ENCODE data around the gene CRYZL1.
A peak's percentile ranks its signal among the peaks of the same experiment; 100 is the strongest.

The CRYZL1 gene

DNA sequence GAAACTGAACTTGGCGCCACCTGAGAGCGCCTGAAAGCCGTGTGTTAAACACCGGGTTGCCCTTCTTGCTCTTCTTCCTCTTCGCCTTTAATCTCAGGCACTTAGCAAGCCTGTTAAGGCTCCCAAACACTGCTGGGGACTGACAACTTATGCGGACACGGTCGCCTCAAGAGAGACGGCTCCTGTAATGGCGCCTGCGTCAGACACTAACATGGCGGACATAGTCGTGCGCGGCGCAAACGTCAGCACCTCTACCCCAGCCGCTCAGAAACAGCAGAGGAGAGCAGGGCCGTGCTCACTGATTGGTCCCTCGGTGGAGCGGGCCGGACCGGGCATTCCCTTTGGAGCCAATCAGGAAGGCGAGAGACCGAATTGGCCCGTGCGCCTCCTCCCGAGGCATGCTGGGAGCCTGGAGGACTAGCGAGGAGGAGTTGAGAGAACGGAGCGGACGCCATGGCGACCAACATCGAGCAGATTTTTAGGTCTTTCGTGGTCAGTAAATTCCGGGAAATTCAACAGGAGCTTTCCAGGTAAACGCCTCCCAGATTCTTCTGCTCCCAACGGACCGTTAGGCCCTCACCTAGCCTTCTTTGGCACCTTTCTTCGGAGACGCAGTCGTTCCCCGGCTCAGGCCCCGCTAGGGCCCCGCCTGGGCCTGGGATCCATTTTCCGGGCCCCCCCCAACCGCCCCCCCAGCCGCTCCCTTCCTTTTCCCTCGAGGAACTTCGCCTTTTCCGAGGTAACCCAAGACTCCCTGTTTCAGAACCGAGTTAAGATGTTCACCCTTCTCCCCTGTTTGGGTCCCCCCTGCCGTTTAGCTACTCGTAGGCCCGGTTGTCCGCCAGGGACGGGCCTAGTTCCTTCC lies 98.7 kb downstream of the CRYZL1 start, which contains the start of gene SON:
TSS of gene SON (plus strand) at position 399 of the 865 bp plus-strand sequence. CDS start at position 454, 55 bp downstream.
- DNase-seq (ENCODE audit: low read depth in 1 of 2, low spot score in 1 of 2), result peak; percentile 86 to 98

DNA sequence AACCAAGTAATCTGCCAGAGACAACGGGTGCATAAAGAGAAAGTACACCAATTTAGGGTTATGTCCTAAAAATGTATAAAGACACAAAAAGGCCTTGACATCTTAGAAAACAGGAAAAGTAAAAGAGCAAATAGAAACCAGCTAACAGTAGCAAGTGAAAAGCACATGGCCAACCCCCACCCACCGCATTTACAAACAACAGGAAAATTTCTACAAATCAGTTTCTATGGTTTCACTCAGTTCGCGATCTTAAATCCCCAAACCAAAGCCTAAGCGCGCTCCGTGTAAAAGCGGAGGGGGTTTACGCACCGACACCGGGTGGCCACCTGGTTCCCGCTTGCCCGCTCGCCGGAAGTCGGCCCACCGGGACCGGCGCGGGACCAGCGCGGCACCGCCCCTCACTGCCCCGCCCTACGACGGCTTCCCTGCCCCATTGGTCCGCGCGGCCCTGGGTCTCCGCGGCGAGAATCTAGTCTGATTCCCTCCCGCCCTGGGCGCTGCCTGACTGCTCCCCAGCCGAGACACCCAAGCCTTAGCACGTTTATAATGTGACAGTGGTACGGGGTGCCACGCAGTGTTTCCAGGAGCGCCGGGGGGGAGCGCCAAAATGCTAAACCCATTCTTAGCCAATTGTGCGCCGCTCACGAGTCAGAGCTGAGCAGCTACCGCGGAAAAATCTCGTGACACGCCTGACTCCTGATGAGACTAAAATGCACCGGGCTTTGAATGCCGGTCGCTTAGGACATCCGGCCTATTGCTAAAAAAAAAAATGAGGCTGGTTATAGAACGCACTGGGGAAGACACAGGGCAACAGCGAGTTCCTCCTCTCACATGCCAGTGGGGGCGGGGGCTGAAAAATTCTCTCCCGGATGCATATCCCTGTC lies 99.5 kb downstream of the CRYZL1 start, which contains the start of gene GART:
TSS of gene GART (minus strand) at position 362 of the 884 bp plus-strand sequence. CDS start 2,802 bp downstream, outside the sequence.
- DNase-seq (ENCODE audit: low read depth in 1 of 2, low spot score in 1 of 2), result peak; percentile 72 to 75

DNA sequence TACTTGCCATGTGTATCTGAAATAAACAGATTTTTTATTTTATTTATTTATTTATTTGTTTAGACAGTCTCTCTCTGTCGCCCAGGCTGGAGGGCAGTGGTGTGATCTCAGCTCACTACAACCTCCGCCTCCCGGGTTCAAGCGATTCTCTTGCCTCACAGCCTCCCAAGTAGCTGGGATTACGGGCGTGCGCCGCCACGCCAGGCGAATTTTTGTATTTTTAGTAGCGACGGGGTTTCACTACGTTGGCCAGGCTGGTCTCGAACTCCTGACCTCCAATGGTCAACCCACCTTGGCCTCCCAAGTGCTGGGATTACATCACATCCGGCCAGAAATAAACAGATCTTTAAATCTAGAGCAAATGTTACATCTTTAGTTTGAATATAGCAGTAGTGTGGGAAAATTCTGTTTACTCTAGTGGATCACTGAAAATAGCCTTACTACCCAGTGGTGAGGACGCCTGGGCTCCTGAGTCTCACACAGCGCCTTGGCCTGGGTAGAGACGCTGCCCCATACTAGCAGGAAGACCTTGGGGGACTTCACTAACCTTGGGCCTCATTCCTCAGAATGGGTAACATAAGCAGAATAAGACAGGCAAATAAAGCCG lies 100.3 kb downstream of the CRYZL1 start:
- no peak for DNase-seq (ENCODE audit: low read depth in 1 of 2, low spot score in 1 of 2)

DNA sequence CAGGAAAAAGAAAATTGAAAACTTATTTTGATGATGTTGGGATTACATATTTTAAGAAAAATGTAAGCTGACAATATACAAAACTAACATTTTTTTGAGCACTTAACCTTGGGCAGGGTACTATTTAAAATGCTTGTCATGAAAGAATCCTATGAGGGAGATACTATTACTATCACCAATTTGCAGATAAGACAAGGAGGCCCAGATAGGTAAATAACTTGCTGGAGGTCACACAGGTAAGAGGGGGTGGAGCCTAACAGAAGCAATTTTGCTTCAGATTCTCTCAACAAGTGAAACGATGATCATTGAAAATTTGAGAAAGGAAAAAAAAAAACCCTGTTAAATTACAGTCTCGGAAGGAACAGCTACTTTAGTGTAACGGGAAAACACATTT lies 100.8 kb downstream of the CRYZL1 start:
- DNase-seq (ENCODE audit: low read depth in 1 of 2, low spot score in 1 of 2), result no peak

DNA sequence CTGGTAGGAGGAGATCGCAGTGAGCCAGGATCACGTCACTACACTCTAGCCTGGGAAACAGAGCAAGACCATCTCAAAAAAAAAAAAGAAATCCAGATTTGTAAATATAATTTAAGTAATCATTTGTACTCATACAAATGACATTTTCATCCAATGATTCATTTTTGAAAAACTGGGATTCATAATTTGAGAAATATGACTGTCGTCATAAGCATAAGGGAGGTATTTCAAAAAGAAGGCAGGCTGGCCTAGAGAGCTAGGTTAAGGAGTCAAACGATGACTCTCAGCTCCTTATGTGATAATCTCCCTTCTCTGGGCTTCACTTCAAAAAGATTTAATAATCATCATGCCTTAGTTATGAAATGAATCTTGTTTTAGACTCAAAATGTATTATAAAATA lies 101.9 kb downstream of the CRYZL1 start:
- no peak for DNase-seq (ENCODE audit: low read depth in 1 of 2, low spot score in 1 of 2)

Measured in activated CD4-positive, alpha-beta T cell treated with anti-CD3 and anti-CD28 coated beads, Interleukin-2, amount 50 U/mL, for 24 hours (primary cell).